HCT116 (cell line): ENCODE measurements around the gene FUOM. TPM values are rescaled to one million over a fixed set of nuclear protein-coding genes. Genes with fewer than 3 reads are reported as not detected.

Source experiments
- ATAC-seq: fragments of 200-7000 bp; cut with Tn5 transposase; 2 replicates; pipeline ENCODE4 v1.9.1; 2020; ENCODE audit warnings: mild to moderate bottlenecking, moderate library complexity
- BruUV-seq: library from RNA; stranded (reverse); fragments of 400-500 nt; replicated peaks from 2 replicates; lab custom pipeline; 2021; lab: Mats Ljungman, UMichigan
- CTCF ChIA-PET: fragments of 300-600 bp; sonication (Branson Sonifier 250); formaldehyde crosslinking; loops from one replicate; lab custom pipeline; 2021; ENCODE audit warnings: antibody characterized with exemption; lab: Charles Lee
- POLR2A ChIA-PET: fragments of 300-600, 350-600 bp; sonication (Branson Sonifier 250); formaldehyde crosslinking; loops from one replicate; lab custom pipeline; 2021; ENCODE audit warnings: antibody characterized with exemption; lab: Charles Lee
- RAD21 ChIA-PET, 2 experiments: fragments of 300-600 bp; sonication (Branson Sonifier 250); formaldehyde crosslinking; loops; one replicate each; lab custom pipeline; 2023; ENCODE audit warnings: low total read pairs in 2 of 2; ENCODE audit not compliant: uncharacterized antibody in 2 of 2, unreplicated experiment in 2 of 2, low non-redundant PET in 1 of 2; lab: Charles Lee
- DNase-seq: peaks from one replicate; pipeline ENCODE4 v3.0.0-alpha.2; 2010; ENCODE audit warnings: low read depth, low spot score
- H2AFZ ChIP-seq: fragments of 200-600 bp; shearing (Covaris generic), sonication (generic); 2 replicates; pipeline ENCODE4 v1.6.1; 2017; ENCODE audit warnings: low read depth, mixed run types, mixed read lengths, antibody characterized with exemption, low read length; ENCODE audit not compliant: poor library complexity, severe bottlenecking
- H3K27ac ChIP-seq: 2 replicates; pipeline ENCODE4 v1.5.1; 2012; ENCODE audit warnings: low read depth, low read length
- H3K27me3 ChIP-seq: fragments of 200-600 bp; sonication (generic); 2 replicates; pipeline ENCODE4 v1.6.1; 2016; ENCODE audit warnings: mixed run types, low read length, mixed read lengths; ENCODE audit not compliant: insufficient read depth
- H3K36me3 ChIP-seq, 2 experiments: fragments of 200-500 bp in 1 of 2; fragments of 200-600 bp in 1 of 2; sonication (Bioruptor generic) in 1 of 2; sonication (generic) in 1 of 2; 2 replicates each; pipeline versions ENCODE4 v1.5.1 to v1.6.1; 2014 to 2016; ENCODE audit warnings: low read length in 2 of 2, inconsistent platforms in 1 of 2, mixed read lengths in 1 of 2, mixed run types in 1 of 2; ENCODE audit not compliant: insufficient read depth in 2 of 2, control insufficient read depth in 1 of 2
- H3K4me1 ChIP-seq, 2 experiments: fragments of 200-600 bp in 1 of 2; sonication (generic) in 1 of 2; 2 replicates each; pipeline versions ENCODE4 v1.5.1 to v1.6.1; 2012 to 2017; ENCODE audit warnings: low read length in 2 of 2, inconsistent platforms in 1 of 2, mild to moderate bottlenecking in 1 of 2, mixed read lengths in 1 of 2, mixed run types in 1 of 2, moderate library complexity in 1 of 2; ENCODE audit not compliant: insufficient read depth in 2 of 2, control insufficient read depth in 1 of 2
- H3K4me2 ChIP-seq: fragments of 200-600 bp; sonication (generic); 2 replicates; pipeline ENCODE4 v1.6.1; 2017; ENCODE audit warnings: mixed run types, low read length, mixed read lengths
- H3K4me3 ChIP-seq, 2 experiments: fragments of 200-600 bp in 1 of 2; sonication (generic) in 1 of 2; replicated peaks in 1 of 2; 2 replicates each; pipeline ENCODE4 v1.5.1; 2011 to 2016; ENCODE audit warnings: low read length in 2 of 2, control low read depth in 1 of 2, low read depth in 1 of 2, mild to moderate bottlenecking in 1 of 2, mixed read lengths in 1 of 2, mixed run types in 1 of 2
- H3K79me2 ChIP-seq: fragments of 200-600 bp; sonication (generic); 2 replicates; pipeline ENCODE4 v1.6.1; 2017; ENCODE audit warnings: mild to moderate bottlenecking, mixed run types, low read length, moderate library complexity, mixed read lengths; ENCODE audit not compliant: insufficient read depth
- H3K9ac ChIP-seq: fragments of 200-600 bp; sonication (generic); 2 replicates; pipeline ENCODE4 v1.6.1; 2016; ENCODE audit warnings: low read length, mixed read lengths
- H3K9me2 ChIP-seq: fragments of 200-600 bp; sonication (generic), shearing (Covaris generic); 2 replicates; pipeline ENCODE4 v1.6.1; 2017; ENCODE audit warnings: mixed run types, mild to moderate bottlenecking, moderate library complexity; ENCODE audit not compliant: insufficient read depth
- H3K9me3 ChIP-seq, 2 experiments: fragments of 200-500 bp in 1 of 2; fragments of 200-600 bp in 1 of 2; sonication (Bioruptor generic) in 1 of 2; sonication (generic) in 1 of 2; 2 replicates each; pipeline ENCODE4 v1.6.1; 2014 to 2017; ENCODE audit warnings: low read length in 2 of 2, mixed read lengths in 2 of 2, inconsistent platforms in 1 of 2, low read depth in 1 of 2, mild to moderate bottlenecking in 1 of 2, mixed run types in 1 of 2, moderate library complexity in 1 of 2; ENCODE audit not compliant: control insufficient read depth in 1 of 2, insufficient read depth in 1 of 2
- H4K20me1 ChIP-seq: fragments of 200-600 bp; sonication (generic), shearing (Covaris generic); 2 replicates; pipeline ENCODE4 v1.6.1; 2017; ENCODE audit warnings: mixed run types, mild to moderate bottlenecking, moderate library complexity; ENCODE audit not compliant: insufficient read depth
- ATF3 ChIP-seq: IDR thresholded peaks from 2 replicates; pipeline ENCODE4 v1.6.1; 2012
- CBX3 ChIP-seq: IDR thresholded peaks from 2 replicates; pipeline ENCODE4 v1.6.1; 2012; ENCODE audit warnings: low read depth
- CEBPB ChIP-seq: IDR thresholded peaks from 2 replicates; pipeline ENCODE4 v1.6.1; 2012; ENCODE audit warnings: low read depth
- EZH2phosphoT487 ChIP-seq: fragments of 200-600 bp; IDR thresholded peaks from 2 replicates; pipeline ENCODE4 v1.6.1; 2018; ENCODE audit warnings: antibody characterized with exemption, borderline replicate concordance
- FOSL1 ChIP-seq: IDR thresholded peaks from 2 replicates; pipeline ENCODE4 v1.6.1; 2012; ENCODE audit warnings: low read depth
- JUND ChIP-seq: IDR thresholded peaks from 2 replicates; pipeline ENCODE4 v1.6.1; 2012
- POLR2A ChIP-seq: IDR thresholded peaks from 2 replicates; pipeline ENCODE4 v1.7.0; 2011; ENCODE audit warnings: borderline replicate concordance; ENCODE audit not compliant: insufficient read depth, insufficient read length; ENCODE audit errors: extremely low read depth
- RAD21 ChIP-seq: IDR thresholded peaks from 2 replicates; pipeline ENCODE4 v1.6.1; 2012; ENCODE audit warnings: low read depth, mild to moderate bottlenecking
- SP1 ChIP-seq: IDR thresholded peaks from 2 replicates; pipeline ENCODE4 v1.6.1; 2012; ENCODE audit warnings: low read depth
- SRF ChIP-seq: IDR thresholded peaks from 2 replicates; pipeline ENCODE4 v1.6.1; 2012; ENCODE audit warnings: low read depth
- TCF7L2 ChIP-seq: IDR thresholded peaks from 2 replicates; pipeline ENCODE4 v1.7.0; 2011; ENCODE audit warnings: borderline replicate concordance, inconsistent platforms; ENCODE audit not compliant: insufficient read depth, insufficient read length; ENCODE audit errors: extremely low read depth
- YY1 ChIP-seq: IDR thresholded peaks from 2 replicates; pipeline ENCODE4 v1.6.1; 2011; ENCODE audit warnings: low read length, low read depth, moderate library complexity, mild to moderate bottlenecking; ENCODE audit not compliant: insufficient replicate concordance; ENCODE audit errors: extremely low read depth
- ZFX ChIP-seq: fragments of 450-650 bp; IDR thresholded peaks from 2 replicates; pipeline ENCODE4 v1.6.1; 2017
- ZNF274 ChIP-seq: fragments of 200-500 bp; sonication (Bioruptor generic); IDR thresholded peaks from 2 replicates; pipeline ENCODE4 v1.6.1; 2014; ENCODE audit warnings: mild to moderate bottlenecking, low read depth, low read length, inconsistent platforms
- intact Hi-C: fragments of 100-400 bp; cut with micrococcal nuclease; formaldehyde crosslinking; loops from 2 replicates; pipeline ENCODE4 v1.10.0; 2022
- total RNA-seq: library from RNA; stranded (reverse); gene quantifications from one replicate; pipeline ENCODE4 v1.2.1, GENCODE V29; 2021; ENCODE audit not compliant: unreplicated experiment

The FUOM gene
- total RNA-seq, 1 experiment from 2014 or later: 21.5 TPM

GRCh38 chr10:133399123-133399601 lies 41.3 kb upstream of the FUOM start (continued):
- no peak for TF ChIP-seq YY1
- TF ChIP-seq JUND: no peak
- no peak for TF ChIP-seq ZNF274
- TF ChIP-seq POLR2A: no peak
- no peak for TF ChIP-seq CBX3

- no peak for DNase-seq
- no peaks in the 10 kb centered on the region; a peak in 1 of 4 replicates for H3K4me1 ChIP-seq
- H3K79me2 ChIP-seq: peaks cover 26% of the 10 kb centered on the region
- H3K27ac ChIP-seq: no peak overlapping the region
- H3K4me3 ChIP-seq: no peak overlapping the region
- H3K4me2 ChIP-seq: no peak overlapping the region
- intact Hi-C loops: no loop called here
- no peaks in the 10 kb centered on the region for H4K20me1 ChIP-seq
- POLR2A ChIA-PET: no interaction called here
- H2AFZ ChIP-seq: no peak overlapping the region
- no TSS peak for BruUV-seq
- H3K27me3 ChIP-seq: no peaks in the 10 kb centered on the region
- no peak for ATAC-seq
- TF ChIP-seq EZH2phosphoT487 (no peak), FOSL1 (no peak), TCF7L2 (no peak)
- H3K36me3 ChIP-seq: peaks cover 3 to 7% of the 10 kb centered on the region in 2 experiments; a peak in 3 of 4 replicates
- no peaks in the 10 kb centered on the region for H3K9me2 ChIP-seq
- RAD21 ChIA-PET: no interaction called here
- CTCF ChIA-PET: no interaction called here
- no peaks in the 10 kb centered on the region for H3K9me3 ChIP-seq
- H3K9ac ChIP-seq: no peak overlapping the region
These were observed 40.1 kb upstream of the FUOM start for GRCh38 chr10:133397938-133398337.

GRCh38 chr10:133396035-133396624 lies 38.3 kb upstream of the FUOM start:
- Histone ChIP-seq H3K9me3 (no peaks in the 10 kb centered on the region), H3K27me3 (no peaks in the 10 kb centered on the region), H3K9me2 (no peaks in the 10 kb centered on the region), H3K79me2 (peaks cover 26% of the 10 kb centered on the region), H2AFZ (no peak overlapping the region), H3K4me2 (no peak overlapping the region), H3K4me1 (no peaks in the 10 kb centered on the region; a peak in 1 of 4 replicates), H3K27ac (no peak overlapping the region), H3K9ac (no peak overlapping the region), H4K20me1 (no peaks in the 10 kb centered on the region), H3K36me3 (peaks cover 3 to 7% of the 10 kb centered on the region in 2 experiments; a peak in 3 of 4 replicates), H3K4me3 (no peak overlapping the region)
- intact Hi-C loops: no loop called here
- CTCF ChIA-PET: no interaction called here
- RAD21 ChIA-PET: no interaction called here
- no TSS peak for BruUV-seq
- no peak for ATAC-seq
- no peak for DNase-seq
- POLR2A ChIA-PET: no interaction called here
- TF ChIP-seq ZFX (no peak), RAD21 (no peak), ATF3 (no peak), SRF (no peak), ZNF274 (no peak), JUND (no peak), CEBPB (no peak), SP1 (no peak), CBX3 (no peak)
